OCI-LY1 (cell line): ENCODE measurements around the gene MYO16.

Experiments
- H2AFZ ChIP-seq: fragments of 200-600 bp; sonication (generic), shearing (Covaris generic); 2 replicates; pipeline ENCODE4 v1.6.0; 2014; ENCODE audit warnings: antibody characterized with exemption, mild to moderate bottlenecking, low read length
- H3F3A ChIP-seq: fragments of 200-600 bp; sonication (generic), shearing (Covaris generic); 2 replicates; pipeline ENCODE4 v1.6.0; 2014; ENCODE audit warnings: mild to moderate bottlenecking, antibody characterized with exemption, low read length, moderate library complexity; ENCODE audit not compliant: insufficient read depth
- H3K27ac ChIP-seq: fragments of 200-600 bp; sonication (generic); 2 replicates; pipeline ENCODE4 v1.5.1; 2014; ENCODE audit warnings: low read length, mixed run types, mild to moderate bottlenecking, low read depth; ENCODE audit not compliant: poor library complexity, severe bottlenecking
- H3K27me3 ChIP-seq: fragments of 200-600 bp; sonication (generic); 2 replicates; pipeline ENCODE4 v1.6.0; 2014; ENCODE audit warnings: antibody characterized with exemption, mild to moderate bottlenecking, low read length, moderate library complexity; ENCODE audit not compliant: insufficient read depth
- H3K36me3 ChIP-seq: fragments of 200-600 bp; sonication (generic); 2 replicates; pipeline ENCODE4 v1.6.1; 2014; ENCODE audit warnings: mild to moderate bottlenecking, antibody characterized with exemption, low read length, moderate library complexity, mixed read lengths; ENCODE audit not compliant: insufficient read depth
- H3K4me1 ChIP-seq: fragments of 200-600 bp; sonication (generic); 2 replicates; pipeline ENCODE4 v1.5.1; 2014; ENCODE audit warnings: mild to moderate bottlenecking, low read length, moderate library complexity; ENCODE audit not compliant: insufficient read depth, severe bottlenecking
- H3K4me2 ChIP-seq: fragments of 200-600 bp; sonication (generic), shearing (Covaris generic); 2 replicates; pipeline ENCODE4 v1.6.1; 2014; ENCODE audit warnings: low read length
- H3K4me3 ChIP-seq: fragments of 200-600 bp; sonication (generic); 2 replicates; pipeline ENCODE4 v1.5.1; 2014; ENCODE audit warnings: low read length, low read depth, mild to moderate bottlenecking, mixed read lengths; ENCODE audit not compliant: poor library complexity, severe bottlenecking
- H3K79me2 ChIP-seq: fragments of 200-600 bp; shearing (Covaris generic); 2 replicates; pipeline ENCODE4 v1.6.1; 2016; ENCODE audit warnings: mixed run types, low read length, mixed read lengths; ENCODE audit not compliant: insufficient read depth
- H3K9ac ChIP-seq: fragments of 200-600 bp; sonication (generic), shearing (Covaris generic); 2 replicates; pipeline ENCODE4 v1.6.1; 2014; ENCODE audit warnings: mild to moderate bottlenecking, low read length, mixed read lengths
- H3K9me2 ChIP-seq: fragments of 200-600 bp; sonication (generic), shearing (Covaris generic); 2 replicates; pipeline ENCODE4 v1.6.1; 2014; ENCODE audit warnings: low read depth, mild to moderate bottlenecking, low read length, mixed read lengths
- H3K9me3 ChIP-seq: fragments of 200-600 bp; shearing (Covaris generic); 2 replicates; pipeline ENCODE4 v1.6.1; 2014; ENCODE audit warnings: low read length, mixed read lengths
- H4K20me1 ChIP-seq: fragments of 200-600 bp; sonication (generic), shearing (Covaris generic); 2 replicates; pipeline ENCODE4 v1.6.0; 2016; ENCODE audit warnings: mild to moderate bottlenecking, low read length; ENCODE audit not compliant: insufficient read depth
- CTCF ChIP-seq: fragments of 200-600 bp; sonication (generic), shearing (Covaris generic); IDR thresholded peaks from 2 replicates; pipeline ENCODE4 v1.5.1; 2017; ENCODE audit warnings: mild to moderate bottlenecking, antibody characterized with exemption, low read length, moderate library complexity, mixed read lengths
- EZH2 ChIP-seq: fragments of 200-600 bp; sonication (generic), shearing (Covaris generic); IDR thresholded peaks from 2 replicates; pipeline ENCODE4 v1.8.0; 2017; ENCODE audit warnings: borderline replicate concordance, mixed run types, mild to moderate bottlenecking, antibody characterized with exemption, low read length, moderate library complexity, mixed read lengths

MYO16 gene

DNA sequence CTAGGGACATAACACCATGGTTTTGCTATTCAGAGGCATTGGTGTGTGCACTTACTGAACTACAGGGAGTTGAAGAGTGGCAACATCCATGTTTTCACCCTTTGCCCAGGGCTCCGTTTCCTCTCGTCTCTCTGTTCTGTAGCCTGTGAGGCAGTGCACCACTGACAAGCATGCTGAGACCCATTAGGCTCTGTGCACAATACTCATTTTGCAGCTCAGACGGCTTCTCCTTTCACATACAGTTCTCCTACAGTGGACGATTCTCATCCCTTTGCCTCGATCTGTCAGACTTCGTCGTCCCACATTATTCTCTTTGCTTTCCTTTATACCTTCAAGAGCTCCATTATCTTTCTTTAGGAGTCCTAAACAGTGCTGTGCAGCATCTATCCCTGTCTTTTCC, 403.7 kb downstream of the MYO16 start:
- no peak overlapping the region for H3K4me2 ChIP-seq
- no peaks in the 10 kb centered on the region for H4K20me1 ChIP-seq
- H3K79me2 ChIP-seq: no peaks in the 10 kb centered on the region
- H3K27me3 ChIP-seq: no peaks in the 10 kb centered on the region
- no peak overlapping the region for H3K9ac ChIP-seq
- H3K4me1 ChIP-seq: no peaks in the 10 kb centered on the region
- TF ChIP-seq EZH2: no peak
- no peak for TF ChIP-seq CTCF
- no peaks in the 10 kb centered on the region for H3K36me3 ChIP-seq
- H3K9me3 ChIP-seq: 0 out of 2 replicates have a peak, but pooled peaks cover 2% of the 10 kb centered on the region
- no peak overlapping the region for H3K4me3 ChIP-seq
- H3F3A ChIP-seq: no peaks in the 10 kb centered on the region
- no peaks in the 10 kb centered on the region for H3K9me2 ChIP-seq
- H2AFZ ChIP-seq: no peak overlapping the region
- H3K27ac ChIP-seq: no peak overlapping the region

GRCh38 chr13:109036078-109036780, 406.8 kb downstream of the MYO16 start:
- H3F3A ChIP-seq: no peaks in the 10 kb centered on the region
- no peak overlapping the region for H3K4me3 ChIP-seq
- no peaks in the 10 kb centered on the region for H3K4me1 ChIP-seq
- no peaks in the 10 kb centered on the region for H3K9me2 ChIP-seq
- no peak overlapping the region for H2AFZ ChIP-seq
- no peak overlapping the region for H3K4me2 ChIP-seq
- no peaks in the 10 kb centered on the region for H4K20me1 ChIP-seq
- H3K27ac ChIP-seq: no peak overlapping the region
- no peaks in the 10 kb centered on the region for H3K27me3 ChIP-seq
- no peak overlapping the region for H3K9ac ChIP-seq
- H3K9me3 ChIP-seq: 0 out of 2 replicates have a peak, but pooled peaks cover 2% of the 10 kb centered on the region
- TF ChIP-seq EZH2: no peak
- no peak for TF ChIP-seq CTCF
- no peaks in the 10 kb centered on the region for H3K79me2 ChIP-seq
- H3K36me3 ChIP-seq: no peaks in the 10 kb centered on the region

DNA sequence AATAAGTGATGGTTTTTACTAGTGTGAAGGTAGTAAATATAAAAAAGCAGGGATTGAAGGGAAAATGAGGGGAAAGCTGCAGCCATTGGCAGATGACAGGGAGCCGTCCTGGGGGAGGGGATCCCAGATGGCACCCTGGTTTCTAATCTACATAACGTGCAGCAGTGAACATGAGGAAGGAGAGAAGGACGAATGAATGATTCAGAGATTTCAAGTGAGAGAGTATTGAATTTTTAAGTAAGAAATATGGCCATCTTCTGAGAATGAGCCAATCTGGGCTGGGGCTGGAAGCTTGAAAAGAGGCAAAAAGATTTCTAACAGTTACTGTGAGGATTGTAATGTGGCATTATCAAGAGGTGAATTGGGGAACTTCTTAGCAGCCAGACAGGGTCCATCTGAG, 414.2 kb downstream of the MYO16 start:
- no peaks in the 10 kb centered on the region for H3F3A ChIP-seq
- H3K36me3 ChIP-seq: no peaks in the 10 kb centered on the region
- H3K9me2 ChIP-seq: no peaks in the 10 kb centered on the region
- H3K27ac ChIP-seq: no peak overlapping the region
- H3K79me2 ChIP-seq: no peaks in the 10 kb centered on the region
- no peaks in the 10 kb centered on the region for H3K9me3 ChIP-seq
- H4K20me1 ChIP-seq: no peaks in the 10 kb centered on the region
- H3K9ac ChIP-seq: no peak overlapping the region
- H2AFZ ChIP-seq: no peak overlapping the region
- H3K27me3 ChIP-seq: no peaks in the 10 kb centered on the region; the same call in 1 of the 2 replicates
- H3K4me3 ChIP-seq: no peak overlapping the region
- H3K4me1 ChIP-seq: no peaks in the 10 kb centered on the region
- TF ChIP-seq EZH2: no peak
- TF ChIP-seq CTCF: no peak
- H3K4me2 ChIP-seq: no peak overlapping the region
